WTC11 (cell line): ENCODE data around the gene PHF12. TPM values are rescaled to one million over a fixed set of nuclear protein-coding genes. Genes with fewer than 3 reads are reported as not detected.

Experiments used
- ATAC-seq: fragments of 200-7000 bp; cut with Tn5 transposase; 2 replicates; pipeline ENCODE4 v1.10.0; 2021; ENCODE audit warnings: mild to moderate bottlenecking, moderate library complexity
- CTCF ChIA-PET: fragments of 300-600 bp; sonication (Branson Sonifier 250); formaldehyde crosslinking; loops from one replicate; lab custom pipeline; 2021; ENCODE audit warnings: antibody characterized with exemption; lab: Charles Lee
- POLR2A ChIA-PET: fragments of 350-600 bp; sonication (Branson Sonifier 250); formaldehyde crosslinking; loops from one replicate; lab custom pipeline; 2021; ENCODE audit warnings: antibody characterized with exemption; lab: Charles Lee
- DNase-seq: peaks from one replicate; pipeline ENCODE4 v3.0.0; 2021; ENCODE audit warnings: low spot score
- H3K27ac Mint-ChIP-seq: 2 replicates; pipeline ENCODE4 v1.8.0; 2021; ENCODE audit warnings: mixed read lengths
- H3K27me3 Mint-ChIP-seq: 2 replicates; pipeline ENCODE4 v1.8.0; 2021; ENCODE audit warnings: low read depth, mild to moderate bottlenecking, moderate library complexity, mixed read lengths
- H3K36me3 Mint-ChIP-seq: 2 replicates; pipeline ENCODE4 v1.8.0; 2021; ENCODE audit warnings: mixed read lengths
- H3K4me1 Mint-ChIP-seq: 2 replicates; pipeline ENCODE4 v1.8.0; 2022; ENCODE audit warnings: mixed read lengths
- H3K4me3 Mint-ChIP-seq: 2 replicates; pipeline ENCODE4 v1.8.0; 2021; ENCODE audit warnings: mild to moderate bottlenecking, moderate library complexity, mixed read lengths
- H3K9me3 Mint-ChIP-seq: 2 replicates; pipeline ENCODE4 v1.8.0; 2021; ENCODE audit warnings: mixed read lengths
- AR ChIP-seq: fragments of 250-450 bp; sonication (Bioruptor Pico); IDR thresholded peaks from 2 replicates; pipeline ENCODE4 v1.9.0; 2021; ENCODE audit warnings: mild to moderate bottlenecking
- CDX4 ChIP-seq: fragments of 250-450 bp; sonication (Bioruptor Pico); IDR thresholded peaks from 2 replicates; pipeline ENCODE4 v1.9.0; 2021; ENCODE audit warnings: moderate library complexity, mild to moderate bottlenecking, inconsistent platforms, borderline replicate concordance
- CREM ChIP-seq: sonication (generic); formaldehyde crosslinking; IDR thresholded peaks from 2 replicates; pipeline ENCODE4 v1.8.1; 2022; ENCODE audit warnings: mild to moderate bottlenecking, missing genetic modification reagents, moderate library complexity
- E2F5 ChIP-seq: sonication (generic); formaldehyde crosslinking; IDR thresholded peaks from 2 replicates; pipeline ENCODE4 v1.8.1; 2022; ENCODE audit warnings: mild to moderate bottlenecking, moderate library complexity, missing genetic modification reagents
- FOXK1 ChIP-seq: sonication (generic); formaldehyde crosslinking; IDR thresholded peaks from 2 replicates; pipeline ENCODE4 v1.8.0; 2022; ENCODE audit warnings: mild to moderate bottlenecking, moderate library complexity, missing genetic modification reagents
- FOXP4 ChIP-seq: sonication (generic); formaldehyde crosslinking; IDR thresholded peaks from 2 replicates; pipeline ENCODE4 v1.8.0; 2022; ENCODE audit warnings: mild to moderate bottlenecking, missing genetic modification reagents
- HMGXB4 ChIP-seq: sonication (generic); formaldehyde crosslinking; IDR thresholded peaks from 2 replicates; pipeline ENCODE4 v1.8.1; 2023; ENCODE audit warnings: mild to moderate bottlenecking, moderate library complexity, missing genetic modification reagents
- NFYB ChIP-seq: sonication (generic); formaldehyde crosslinking; conservative IDR thresholded peaks from 2 replicates; pipeline ENCODE4 v1.8.0; 2022; ENCODE audit warnings: low read depth, missing genetic modification reagents
- PRDM15 ChIP-seq: sonication (generic); formaldehyde crosslinking; IDR thresholded peaks from 2 replicates; pipeline ENCODE4 v1.8.0; 2022; ENCODE audit warnings: missing genetic modification reagents
- RORB ChIP-seq: fragments of 250-450 bp; sonication (Bioruptor Pico); IDR thresholded peaks from 2 replicates; pipeline ENCODE4 v1.9.0; 2021; ENCODE audit warnings: mild to moderate bottlenecking
- USF1 ChIP-seq: sonication (generic); formaldehyde crosslinking; IDR thresholded peaks from 2 replicates; pipeline ENCODE4 v1.8.0; 2022; ENCODE audit warnings: mild to moderate bottlenecking, missing genetic modification reagents
- ZBTB21 ChIP-seq: sonication (generic); formaldehyde crosslinking; IDR thresholded peaks from 2 replicates; pipeline ENCODE4 v1.8.1; 2023; ENCODE audit warnings: mild to moderate bottlenecking, missing genetic modification reagents, borderline replicate concordance
- ZBTB43 ChIP-seq: sonication (generic); formaldehyde crosslinking; IDR thresholded peaks from 2 replicates; pipeline ENCODE4 v1.8.1; 2023; ENCODE audit warnings: mild to moderate bottlenecking, missing genetic modification reagents
- ZMAT4 ChIP-seq: fragments of 250-450 bp; sonication (Bioruptor Pico); IDR thresholded peaks from 2 replicates; pipeline ENCODE4 v1.9.0; 2021; ENCODE audit warnings: mild to moderate bottlenecking
- ZNF138 ChIP-seq: sonication (generic); formaldehyde crosslinking; conservative IDR thresholded peaks from 2 replicates; pipeline ENCODE4 v1.8.1; 2022; ENCODE audit warnings: mild to moderate bottlenecking, moderate library complexity, missing genetic modification reagents
- ZNF317 ChIP-seq: sonication (generic); formaldehyde crosslinking; IDR thresholded peaks from 2 replicates; pipeline ENCODE4 v1.8.1; 2023; ENCODE audit warnings: low read depth, mild to moderate bottlenecking, moderate library complexity, missing genetic modification reagents, borderline replicate concordance
- ZNF423 ChIP-seq: fragments of 250-450 bp; sonication (Bioruptor Pico); IDR thresholded peaks from 2 replicates; pipeline ENCODE4 v2.1.2; 2022; ENCODE audit warnings: mild to moderate bottlenecking, moderate library complexity
- ZNF512 ChIP-seq: sonication (generic); formaldehyde crosslinking; IDR thresholded peaks from 2 replicates; pipeline ENCODE4 v1.8.1; 2022; ENCODE audit warnings: missing genetic modification reagents, borderline replicate concordance
- total RNA-seq: library from RNA; stranded (reverse); gene quantifications from 3 replicates; pipeline ENCODE4 v1.2.3, GENCODE V29; 2021

Gene PHF12
- total RNA-seq, 1 experiment from 2014 or later = 69.8 TPM

- TF ChIP-seq HMGXB4 (CRISPR knock-in tag) (no peak), ZNF512 (CRISPR knock-in tag) (no peak), ZMAT4 (CRISPR knock-in tag) (no peak), NFYB (CRISPR knock-in tag) (no peak), ZBTB43 (CRISPR knock-in tag) (no peak), ZBTB21 (CRISPR knock-in tag) (no peak), AR (CRISPR knock-in tag) (no peak), PRDM15 (CRISPR knock-in tag) (no peak)
These were observed 77.5 kb downstream of the PHF12 start (continued) for GRCh38 chr17:28873839-28874238.

- POLR2A ChIA-PET = no interaction called here
- no peak overlapping the region for H3K4me3 Mint-ChIP-seq
- TF ChIP-seq CREM = no peak
- no peak for TF ChIP-seq ZNF423
- TF ChIP-seq E2F5 (CRISPR knock-in tag) = no peak
- TF ChIP-seq RORB (CRISPR knock-in tag) = no peak
- TF ChIP-seq ZNF138 (CRISPR knock-in tag) = no peak
- TF ChIP-seq FOXP4 (CRISPR knock-in tag) = no peak
- no peak for TF ChIP-seq CDX4 (CRISPR knock-in tag)
- no peak for TF ChIP-seq ZNF317 (CRISPR knock-in tag)
- TF ChIP-seq FOXK1 (CRISPR knock-in tag) = no peak
- TF ChIP-seq USF1 (CRISPR knock-in tag) = no peak
- TF ChIP-seq, all 79 proteins: peak for 0
- ATAC-seq (no peak), DNase-seq (no peak)
- no peaks in the 10 kb centered on the region for H3K36me3 Mint-ChIP-seq
- no peaks in the 10 kb centered on the region for H3K4me1 Mint-ChIP-seq
- H3K27me3 Mint-ChIP-seq = peaks cover 20% of the 10 kb centered on the region
- no peaks in the 10 kb centered on the region for H3K9me3 Mint-ChIP-seq
- CTCF ChIA-PET = interaction anchor here (1.1 to 2.3 kb wide), 4 partner anchors 10 to 144 kb away, joined by 3 to 11 read pairs (median 6); no protein-coding TSS in a partner anchor
- H3K27ac Mint-ChIP-seq = peak overlapping the region; percentile 60; the same call in 1 of the 2 replicates
These were observed 80.2 kb downstream of the PHF12 start for GRCh38 chr17:28871056-28871579.
